Measurements from ENCODE around the gene RPRD1B.

The RPRD1B gene

GRCh38 chr20:38129893-38130609 lies 96.5 kb downstream of the RPRD1B start:
- Histone ChIP-seq H3K9ac (ENCODE audit: low read length) (no peak overlapping the region), H3K9me3 (replicated peaks; ENCODE audit: insufficient read depth, low read length) (no peaks in the 10 kb centered on the region), H3K9me2 (replicated peaks; ENCODE audit: insufficient read depth, low read length) (no peaks in the 10 kb centered on the region), H3K27me3 (replicated peaks; ENCODE audit: insufficient read depth, low read length) (no peaks in the 10 kb centered on the region), H3K79me2 (ENCODE audit: low read length) (no peaks in the 10 kb centered on the region), H3K4me2 (ENCODE audit: low read depth, low read length) (no peak overlapping the region), H3K27ac (ENCODE audit: low read length) (no peak overlapping the region), H3K36me3 (replicated peaks; ENCODE audit: insufficient read depth, low read length) (no peaks in the 10 kb centered on the region), H3K4me1 (ENCODE audit: low read length) (no peaks in the 10 kb centered on the region), H4K20me1 (ENCODE audit: insufficient read depth, low read length) (no peaks in the 10 kb centered on the region), H3K4me3 (ENCODE audit: low read length) (no peak overlapping the region), H2AFZ (ENCODE audit: low read length) (no peak overlapping the region), H3F3A (ENCODE audit: insufficient read depth, low read length) (no peaks in the 10 kb centered on the region)
- DNase-seq, result no peak
- TF ChIP-seq EZH2 (optimal IDR thresholded peaks at IDR 0.05; ENCODE audit: low read depth, low read length) (no peak), EZH2phosphoT487 (IDR thresholded peaks at IDR 0.05; ENCODE audit: low read length) (no peak), CTCF (IDR thresholded peaks at IDR 0.05; ENCODE audit: low read length) (no peak)

GRCh38 chr20:38130687-38131587 lies 97.4 kb downstream of the RPRD1B start:
- Histone ChIP-seq H3K36me3 (replicated peaks; ENCODE audit: insufficient read depth, low read length) (no peaks in the 10 kb centered on the region), H3K4me1 (ENCODE audit: low read length) (no peaks in the 10 kb centered on the region), H3K27me3 (replicated peaks; ENCODE audit: insufficient read depth, low read length) (no peaks in the 10 kb centered on the region), H2AFZ (ENCODE audit: low read length) (no peak overlapping the region), H3K4me2 (ENCODE audit: low read depth, low read length) (no peak overlapping the region), H3K79me2 (ENCODE audit: low read length) (no peaks in the 10 kb centered on the region), H4K20me1 (ENCODE audit: insufficient read depth, low read length) (no peaks in the 10 kb centered on the region), H3K4me3 (ENCODE audit: low read length) (no peak overlapping the region), H3K9ac (ENCODE audit: low read length) (no peak overlapping the region), H3F3A (ENCODE audit: insufficient read depth, low read length) (no peaks in the 10 kb centered on the region), H3K9me3 (replicated peaks; ENCODE audit: insufficient read depth, low read length) (no peaks in the 10 kb centered on the region), H3K9me2 (replicated peaks; ENCODE audit: insufficient read depth, low read length) (no peaks in the 10 kb centered on the region), H3K27ac (ENCODE audit: low read length) (no peak overlapping the region)
- TF ChIP-seq CTCF (IDR thresholded peaks at IDR 0.05; ENCODE audit: low read length) (no peak), EZH2phosphoT487 (IDR thresholded peaks at IDR 0.05; ENCODE audit: low read length) (no peak), EZH2 (optimal IDR thresholded peaks at IDR 0.05; ENCODE audit: low read depth, low read length) (no peak)
- DNase-seq, result no peak

- Histone ChIP-seq H3K79me2 (ENCODE audit: low read length) (no peaks in the 10 kb centered on the region), H2AFZ (ENCODE audit: low read length) (no peak overlapping the region), H3K9me3 (replicated peaks; ENCODE audit: insufficient read depth, low read length) (no peaks in the 10 kb centered on the region), H4K20me1 (ENCODE audit: insufficient read depth, low read length) (no peaks in the 10 kb centered on the region), H3K27ac (ENCODE audit: low read length) (no peak overlapping the region), H3K9ac (ENCODE audit: low read length) (no peak overlapping the region), H3K36me3 (replicated peaks; ENCODE audit: insufficient read depth, low read length) (no peaks in the 10 kb centered on the region), H3K4me3 (ENCODE audit: low read length) (no peak overlapping the region), H3F3A (ENCODE audit: insufficient read depth, low read length) (no peaks in the 10 kb centered on the region), H3K4me2 (ENCODE audit: low read depth, low read length) (no peak overlapping the region), H3K9me2 (replicated peaks; ENCODE audit: insufficient read depth, low read length) (no peaks in the 10 kb centered on the region), H3K27me3 (replicated peaks; ENCODE audit: insufficient read depth, low read length) (no peaks in the 10 kb centered on the region), H3K4me1 (ENCODE audit: low read length) (no peaks in the 10 kb centered on the region)
- no peak for DNase-seq
- no peak for TF ChIP-seq EZH2 (optimal IDR thresholded peaks at IDR 0.05; ENCODE audit: low read depth, low read length)
- no peak for TF ChIP-seq CTCF (IDR thresholded peaks at IDR 0.05; ENCODE audit: low read length)
- TF ChIP-seq EZH2phosphoT487 (IDR thresholded peaks at IDR 0.05; ENCODE audit: low read length), result no peak
Observed at GRCh38 chr20:38131588-38132121, 98.1 kb downstream of the RPRD1B start.
